Fibroblast of mammary gland (primary cell): Measurements from ENCODE around the gene MYO1E.

Experiments
- DNase-seq: peaks from one replicate; pipeline ENCODE4 v3.0.0-alpha.2; 2010; ENCODE audit warnings: low read depth
- H3K4me3 ChIP-seq: 2 replicates; pipeline ENCODE4 v1.5.1; 2011; ENCODE audit warnings: low read depth, mild to moderate bottlenecking, low read length, moderate library complexity; ENCODE audit not compliant: control insufficient read depth
- TF ChIP-seq, protein P1 (sequence below): conservative IDR thresholded peaks from 2 replicates; pipeline ENCODE4 v1.5.1; 2011; ENCODE audit warnings: low read depth, low read length, inconsistent platforms; ENCODE audit not compliant: control insufficient read depth, insufficient read depth

MYO1E gene

DNA sequence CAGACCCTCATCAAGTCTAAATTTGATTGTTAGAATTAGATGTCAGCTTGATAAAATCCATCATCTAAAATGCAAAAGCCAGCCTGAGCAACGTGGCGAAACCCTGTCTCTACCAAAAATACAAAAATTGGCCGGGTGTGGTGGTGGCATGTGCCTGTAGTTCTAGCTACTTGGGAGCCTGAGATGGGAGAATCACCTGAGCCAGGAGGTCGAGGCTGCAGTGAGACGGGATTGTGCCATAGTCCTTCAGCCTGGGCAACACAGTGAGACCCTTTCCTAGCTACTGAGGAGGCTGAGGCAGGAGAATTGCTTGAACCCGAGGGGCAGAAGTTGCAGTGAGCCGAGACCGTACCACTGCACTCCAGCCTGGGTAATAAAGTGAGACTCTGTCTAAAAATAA lies 69.5 kb downstream of the MYO1E start:
- no peak for DNase-seq
- no peak overlapping the region for H3K4me3 ChIP-seq
- TF ChIP-seq, protein P1, sequence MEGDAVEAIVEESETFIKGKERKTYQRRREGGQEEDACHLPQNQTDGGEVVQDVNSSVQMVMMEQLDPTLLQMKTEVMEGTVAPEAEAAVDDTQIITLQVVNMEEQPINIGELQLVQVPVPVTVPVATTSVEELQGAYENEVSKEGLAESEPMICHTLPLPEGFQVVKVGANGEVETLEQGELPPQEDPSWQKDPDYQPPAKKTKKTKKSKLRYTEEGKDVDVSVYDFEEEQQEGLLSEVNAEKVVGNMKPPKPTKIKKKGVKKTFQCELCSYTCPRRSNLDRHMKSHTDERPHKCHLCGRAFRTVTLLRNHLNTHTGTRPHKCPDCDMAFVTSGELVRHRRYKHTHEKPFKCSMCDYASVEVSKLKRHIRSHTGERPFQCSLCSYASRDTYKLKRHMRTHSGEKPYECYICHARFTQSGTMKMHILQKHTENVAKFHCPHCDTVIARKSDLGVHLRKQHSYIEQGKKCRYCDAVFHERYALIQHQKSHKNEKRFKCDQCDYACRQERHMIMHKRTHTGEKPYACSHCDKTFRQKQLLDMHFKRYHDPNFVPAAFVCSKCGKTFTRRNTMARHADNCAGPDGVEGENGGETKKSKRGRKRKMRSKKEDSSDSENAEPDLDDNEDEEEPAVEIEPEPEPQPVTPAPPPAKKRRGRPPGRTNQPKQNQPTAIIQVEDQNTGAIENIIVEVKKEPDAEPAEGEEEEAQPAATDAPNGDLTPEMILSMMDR = no peak

- no peak overlapping the region for H3K4me3 ChIP-seq
- DNase-seq = no peak
- TF ChIP-seq, protein P1 = no peak
Observed at GRCh38 chr15:59301527-59301926, 71.1 kb downstream of the MYO1E start.

DNA sequence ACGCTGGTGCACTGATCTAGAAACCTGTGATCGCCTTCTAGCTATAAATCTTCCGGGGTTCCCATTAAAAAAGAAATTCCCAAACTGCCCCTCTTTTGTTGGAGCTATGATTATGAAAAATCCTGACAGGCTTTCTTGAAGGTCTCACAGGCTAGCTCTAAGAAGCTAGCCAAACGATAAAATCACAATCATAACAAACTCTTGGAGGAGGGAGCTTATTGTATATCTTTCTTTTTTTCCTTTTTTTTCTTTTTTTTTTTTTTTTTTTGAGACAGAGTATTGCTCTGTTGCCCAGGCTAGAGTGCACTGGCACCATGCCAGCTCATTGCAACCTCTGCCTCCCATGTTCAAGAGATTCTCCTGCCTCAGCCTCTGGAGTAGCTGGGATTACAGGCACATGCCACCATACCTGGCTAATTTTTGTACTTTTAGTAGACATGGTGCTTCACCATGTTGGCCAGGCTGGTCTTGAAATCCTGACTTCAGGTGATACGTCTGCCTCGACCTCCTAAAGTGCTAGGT lies 72.0 kb downstream of the MYO1E start:
- H3K4me3 ChIP-seq = no peak overlapping the region
- TF ChIP-seq, protein P1 = no peak
- no peak for DNase-seq

DNA sequence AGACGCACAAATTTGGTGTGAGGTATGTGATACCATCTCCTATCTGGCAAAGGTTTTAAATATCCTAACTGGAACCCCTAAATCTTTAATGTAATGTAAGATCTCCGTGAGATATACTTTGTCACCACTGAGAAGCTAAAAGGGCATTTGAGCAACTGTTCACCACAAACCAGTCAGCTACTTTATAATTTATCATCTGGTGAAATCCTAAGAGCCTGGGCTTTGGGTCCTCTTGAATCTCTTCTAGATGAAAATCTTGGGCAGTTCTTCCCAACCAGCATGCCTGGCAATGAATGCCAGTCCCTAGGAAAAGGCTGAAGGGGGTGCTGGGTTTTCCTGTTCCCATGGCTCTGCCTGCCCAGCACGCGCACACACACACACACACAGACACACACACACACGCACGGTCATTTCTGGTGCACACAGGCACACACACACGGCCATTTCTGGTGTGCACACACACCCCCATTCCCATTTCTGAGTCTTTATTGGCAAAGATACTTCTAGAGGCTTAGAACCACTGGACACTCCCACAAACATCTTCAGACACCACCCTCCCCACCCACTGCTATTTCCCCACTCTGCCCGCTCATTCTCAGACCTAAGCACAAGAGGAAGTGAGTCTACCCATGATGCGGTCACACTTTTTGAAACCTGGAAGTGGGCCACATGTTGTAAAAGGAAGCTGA lies 72.6 kb downstream of the MYO1E start:
- TF ChIP-seq, protein P1 = no peak
- DNase-seq = peak; percentile 100
- H3K4me3 ChIP-seq = no peak overlapping the region

DNA sequence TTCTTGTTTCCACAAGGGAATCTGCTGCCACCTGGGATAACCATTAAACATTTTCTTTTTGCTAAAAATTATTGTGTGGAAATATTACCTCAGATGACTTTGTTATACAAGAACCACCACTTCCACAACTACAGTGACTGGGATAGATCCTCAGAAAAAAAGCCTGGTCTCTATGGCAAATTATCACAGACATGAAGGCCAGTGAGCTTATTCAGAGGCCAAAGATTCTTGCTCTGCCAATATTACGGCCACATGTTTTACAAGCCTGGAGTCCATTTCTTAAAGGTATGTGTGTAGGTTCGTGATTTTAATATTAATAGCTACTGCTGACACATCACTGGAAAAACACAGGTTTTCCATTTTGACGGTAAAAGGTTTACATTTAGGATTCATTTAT lies 73.8 kb downstream of the MYO1E start:
- H3K4me3 ChIP-seq = no peak overlapping the region
- no peak for DNase-seq
- TF ChIP-seq, protein P1 = no peak

GRCh38 chr15:59298225-59298853 lies 74.3 kb downstream of the MYO1E start:
- DNase-seq = peak; percentile 32
- no peak overlapping the region for H3K4me3 ChIP-seq
- TF ChIP-seq, protein P1 = no peak
